NCI-H1417 treated with DMSO at 0.1 percent for 48 hours (cell line): ENCODE results near the gene PIGBOS1.
"Not testable (repeated sequence)": the region's sequence is repeated elsewhere in the genome, so short reads cannot be mapped to it uniquely, and the experiment has no call there.

Experiments used
- DNase-seq: peaks from one replicate; lab custom pipeline; 2025; lab: John Stamatoyannopoulos, UW

Gene PIGBOS1

GRCh38 chr15:55318588-55319494 lies at the start of gene PIGBOS1, which contains the start of gene PIGB:
TSS of gene PIGBOS1 (minus strand) at chr15:55319123. CDS start at chr15:55317792, 1,331 bp downstream.
TSS of gene PIGB (plus strand) at chr15:55319222. CDS start at chr15:55319251, 29 bp downstream.
- peak; percentile 22 for DNase-seq

GRCh38 chr15:55366981-55367380 lies 48.1 kb upstream of the PIGBOS1 start:
- DNase-seq = no peak

GRCh38 chr15:55362641-55363040 lies 43.7 kb upstream of the PIGBOS1 start:
- no peak for DNase-seq

- DNase-seq = no peak
Observed at GRCh38 chr15:55361048-55361447, 42.1 kb upstream of the PIGBOS1 start.

- no peak for DNase-seq
Observed at GRCh38 chr15:55360256-55360655, 41.3 kb upstream of the PIGBOS1 start.

GRCh38 chr15:55358471-55358870 lies 39.5 kb upstream of the PIGBOS1 start:
- DNase-seq = no peak

GRCh38 chr15:55357774-55358173 lies 38.9 kb upstream of the PIGBOS1 start:
- no peak for DNase-seq

- no peak for DNase-seq
Observed at GRCh38 chr15:55356985-55357585, 38.2 kb upstream of the PIGBOS1 start.

GRCh38 chr15:55353025-55353424 lies 34.1 kb upstream of the PIGBOS1 start:
- DNase-seq = no peak

GRCh38 chr15:55349282-55349681 lies 30.4 kb upstream of the PIGBOS1 start:
- no peak for DNase-seq

GRCh38 chr15:55348281-55348778 lies 29.4 kb upstream of the PIGBOS1 start:
- DNase-seq = no peak

- DNase-seq = no peak
Observed at GRCh38 chr15:55344206-55344605, 25.3 kb upstream of the PIGBOS1 start.

- peak; percentile 12 for DNase-seq
Observed at GRCh38 chr15:55343168-55343567, 24.2 kb upstream of the PIGBOS1 start.

- no peak for DNase-seq
Observed at GRCh38 chr15:55337160-55337559, 18.2 kb upstream of the PIGBOS1 start.

- DNase-seq = no peak
Observed at GRCh38 chr15:55334997-55335396, 16.1 kb upstream of the PIGBOS1 start.

- DNase-seq = no peak
Observed at GRCh38 chr15:55334371-55334770, 15.4 kb upstream of the PIGBOS1 start.

GRCh38 chr15:55327387-55327786 lies 8.5 kb upstream of the PIGBOS1 start:
- DNase-seq = no peak

GRCh38 chr15:55322467-55322866 lies 3.5 kb upstream of the PIGBOS1 start:
- DNase-seq = no peak

GRCh38 chr15:55320963-55321362 lies 2.0 kb upstream of the PIGBOS1 start:
- no peak for DNase-seq

GRCh38 chr15:55320238-55320550 lies 1.3 kb upstream of the PIGBOS1 start:
- no peak for DNase-seq

- DNase-seq = no peak
Observed at GRCh38 chr15:55319537-55320237, 764 bp upstream of the PIGBOS1 start.

- DNase-seq = not testable (repeated sequence)
Observed at GRCh38 chr15:55302801-55303200, 16.1 kb downstream of the PIGBOS1 start.

GRCh38 chr15:55297315-55297714 lies 21.6 kb downstream of the PIGBOS1 start:
- DNase-seq = no peak
